GM21717 (cell line): ENCODE data around the gene APOBEC3C.
"Not testable (repeated sequence)": the region's sequence is repeated elsewhere in the genome, so short reads cannot be mapped to it uniquely, and the experiment has no call there.

ENCODE experiments used
- ATAC-seq: cut with Tn5 transposase; IDR thresholded peaks from one replicate; pipeline ENCODE4 v1.9.1; 2021; ENCODE audit warnings: mild to moderate bottlenecking, moderate library complexity; ENCODE audit not compliant: unreplicated experiment

Gene APOBEC3C

DNA sequence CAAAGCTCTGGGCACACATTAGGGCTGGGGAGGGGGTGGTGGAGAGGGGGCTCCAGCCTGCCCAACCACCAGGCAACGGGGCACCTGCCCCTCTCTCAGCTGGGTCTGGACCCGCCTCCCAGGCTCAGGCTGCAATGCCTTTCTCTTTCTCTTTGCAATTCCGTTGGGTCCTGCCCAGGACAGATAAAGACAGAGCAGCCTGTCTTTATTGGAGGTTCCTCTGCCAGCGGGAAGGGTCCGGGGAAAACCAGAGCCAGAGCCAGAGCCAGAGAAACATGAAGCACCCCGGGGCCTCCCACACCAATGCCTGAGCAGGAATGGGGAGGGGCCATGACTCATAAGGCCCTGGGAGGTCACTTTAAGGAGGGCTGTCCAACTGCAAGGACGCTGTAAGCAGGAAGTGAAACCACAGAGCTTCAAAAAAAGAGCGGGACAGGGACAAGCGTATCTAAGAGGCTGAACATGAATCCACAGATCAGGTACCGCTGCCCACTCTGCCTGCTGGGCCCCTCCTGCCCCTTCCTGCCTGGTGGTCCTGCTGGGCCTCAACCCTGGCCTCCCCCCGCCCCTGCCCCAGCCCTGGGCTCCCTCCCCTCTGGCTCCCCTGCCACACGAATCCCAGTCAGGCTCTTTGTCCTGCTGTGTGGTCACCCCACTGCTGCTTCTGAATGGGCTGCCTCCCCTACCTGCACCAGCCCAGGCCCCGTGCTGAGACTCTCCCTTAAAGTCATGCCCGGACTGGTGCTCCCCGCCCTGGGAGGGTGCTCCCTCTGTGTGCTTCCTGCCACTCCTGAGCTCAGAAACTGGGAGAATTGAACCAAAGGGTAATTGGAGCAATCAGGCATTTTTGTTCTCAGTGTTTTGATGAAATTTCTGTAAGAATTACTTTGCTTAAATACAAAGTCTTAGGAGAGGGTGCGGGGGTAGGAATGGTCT, 31.8 kb upstream of the APOBEC3C start, which contains the start of gene APOBEC3B:
Gene APOBEC3B, plus strand, starts transcription at position 356 of the 936 bp plus-strand sequence. Its CDS starts 107 bp downstream, at position 463.
- peak; percentile 45 for ATAC-seq

- ATAC-seq, result no peak
These were observed 29.8 kb upstream of the APOBEC3C start for GRCh38 chr22:38984224-38984623.

- ATAC-seq, result peak; percentile 47
These were observed 29.0 kb upstream of the APOBEC3C start for GRCh38 chr22:38984784-38985757.

GRCh38 chr22:38986629-38987028, 27.4 kb upstream of the APOBEC3C start:
- ATAC-seq, result no peak

DNA sequence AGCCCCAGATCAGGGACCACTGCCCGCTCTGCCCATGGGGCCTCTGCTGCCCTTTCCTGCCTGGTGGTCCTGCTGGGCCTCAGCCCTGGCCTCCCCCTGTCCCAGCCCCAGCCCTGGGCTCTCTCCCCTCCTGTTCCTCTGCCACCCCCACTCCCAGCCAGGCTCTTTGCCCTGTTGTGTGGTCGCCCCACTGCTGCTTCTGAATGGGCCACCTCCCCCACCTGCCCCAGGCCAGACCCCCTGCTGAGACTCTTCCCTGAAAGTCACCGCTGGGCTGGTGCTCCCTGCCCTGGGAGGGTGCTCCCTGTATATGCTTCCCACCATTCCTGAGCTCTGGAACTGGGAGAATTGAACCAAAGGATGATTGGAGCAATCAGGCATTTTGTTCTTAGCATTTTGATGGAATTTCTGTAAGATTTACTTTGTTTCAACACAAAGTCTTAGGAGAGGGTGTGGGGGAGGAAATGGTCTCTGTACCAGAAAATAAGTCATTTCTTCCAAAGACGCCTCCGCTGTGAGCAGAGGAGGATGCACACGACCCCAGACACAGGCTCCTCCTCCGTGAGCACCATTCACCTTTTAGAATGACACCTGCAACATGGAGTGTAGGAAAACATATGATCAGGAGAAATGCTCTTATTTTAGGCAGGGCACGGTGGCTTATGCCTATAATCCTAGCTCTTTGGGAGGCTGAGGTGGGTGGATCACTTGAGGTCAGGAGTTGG, 26.7 kb upstream of the APOBEC3C start:
- ATAC-seq, result no peak

DNA sequence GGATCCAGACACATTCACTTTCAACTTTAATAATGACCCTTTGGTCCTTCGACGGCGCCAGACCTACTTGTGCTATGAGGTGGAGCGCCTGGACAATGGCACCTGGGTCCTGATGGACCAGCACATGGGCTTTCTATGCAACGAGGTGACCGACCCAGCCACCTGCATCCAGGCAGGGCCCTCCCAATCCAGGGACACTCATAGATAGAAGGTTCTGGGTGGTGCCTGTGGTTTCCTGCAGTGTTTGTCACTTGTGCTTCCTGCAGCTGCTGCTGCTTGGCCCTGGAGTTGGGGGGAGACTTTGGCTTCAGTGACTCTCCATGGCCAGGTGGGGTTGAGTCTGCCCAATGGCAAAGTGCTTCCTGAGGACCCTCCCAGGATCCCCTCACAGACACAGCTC, 24.6 kb upstream of the APOBEC3C start:
- no peak for ATAC-seq

DNA sequence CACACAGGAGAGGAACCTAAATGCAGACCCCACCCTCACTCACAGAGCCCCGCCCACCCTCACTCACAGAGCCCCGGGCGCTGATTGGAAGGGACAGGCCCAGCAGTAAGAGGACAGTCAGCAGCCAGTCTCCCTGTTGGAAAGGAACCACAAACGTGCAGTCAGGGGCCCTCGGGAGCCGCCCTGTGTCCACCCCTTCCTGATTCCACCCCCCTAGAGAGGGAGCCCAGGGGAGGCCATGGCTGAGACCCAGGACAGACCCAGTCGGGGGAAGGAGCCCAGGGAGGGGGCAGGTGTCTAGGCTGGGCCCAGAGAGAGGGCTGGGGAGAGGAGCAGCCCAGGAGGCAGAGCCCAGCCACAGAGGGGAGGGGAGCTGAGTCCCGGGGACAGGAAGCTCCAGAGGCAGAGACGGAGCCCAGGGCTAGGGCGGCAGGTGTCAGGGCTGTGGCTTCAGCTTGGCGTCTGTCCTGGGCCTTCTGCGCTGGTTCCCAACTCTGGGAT, 21.1 kb upstream of the APOBEC3C start:
- not testable (repeated sequence) for ATAC-seq

GRCh38 chr22:38996105-38996504, 18.0 kb upstream of the APOBEC3C start:
- ATAC-seq, result no peak

DNA sequence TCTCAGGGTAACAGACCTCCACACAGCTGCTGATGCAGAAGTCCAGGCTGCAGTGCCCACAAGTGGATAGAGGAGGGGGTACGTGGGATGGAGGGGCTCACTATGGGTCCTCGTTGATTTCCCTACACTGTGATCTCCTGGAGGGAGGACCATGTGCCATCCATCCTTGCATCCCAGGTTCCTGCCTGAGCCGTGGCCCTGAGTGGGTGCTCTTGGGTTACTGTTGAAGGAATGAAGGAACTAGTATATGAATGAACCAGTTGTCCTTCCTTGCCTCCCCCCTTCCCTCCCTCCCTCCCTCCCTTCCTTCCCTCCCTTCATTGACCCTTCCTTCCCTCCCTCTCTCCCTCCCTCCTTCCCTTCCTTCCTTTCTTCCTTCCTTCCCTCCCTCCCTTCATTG, 16.5 kb upstream of the APOBEC3C start:
- ATAC-seq, result no peak

GRCh38 chr22:39003165-39003638, 10.9 kb upstream of the APOBEC3C start:
- no peak for ATAC-seq

DNA sequence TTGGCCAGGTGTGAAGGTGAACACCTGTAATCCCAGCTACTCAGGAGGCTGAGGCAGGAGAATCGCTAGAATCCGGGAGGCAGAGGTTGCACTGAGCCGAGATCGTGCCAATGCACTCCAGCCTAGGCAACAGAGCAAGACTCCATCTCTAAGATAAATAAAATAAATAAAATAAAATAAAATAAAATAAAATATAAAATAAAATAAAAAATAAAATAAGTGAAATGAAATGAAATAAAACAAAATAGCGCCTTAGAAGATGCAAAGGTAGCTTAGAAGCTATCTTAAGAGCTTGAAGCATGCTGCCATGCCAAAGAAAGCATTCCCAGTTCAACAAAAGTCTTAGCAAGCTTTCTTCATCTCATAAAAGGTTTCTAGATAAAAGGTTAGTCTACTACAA, 6.9 kb upstream of the APOBEC3C start:
- ATAC-seq, result no peak

DNA sequence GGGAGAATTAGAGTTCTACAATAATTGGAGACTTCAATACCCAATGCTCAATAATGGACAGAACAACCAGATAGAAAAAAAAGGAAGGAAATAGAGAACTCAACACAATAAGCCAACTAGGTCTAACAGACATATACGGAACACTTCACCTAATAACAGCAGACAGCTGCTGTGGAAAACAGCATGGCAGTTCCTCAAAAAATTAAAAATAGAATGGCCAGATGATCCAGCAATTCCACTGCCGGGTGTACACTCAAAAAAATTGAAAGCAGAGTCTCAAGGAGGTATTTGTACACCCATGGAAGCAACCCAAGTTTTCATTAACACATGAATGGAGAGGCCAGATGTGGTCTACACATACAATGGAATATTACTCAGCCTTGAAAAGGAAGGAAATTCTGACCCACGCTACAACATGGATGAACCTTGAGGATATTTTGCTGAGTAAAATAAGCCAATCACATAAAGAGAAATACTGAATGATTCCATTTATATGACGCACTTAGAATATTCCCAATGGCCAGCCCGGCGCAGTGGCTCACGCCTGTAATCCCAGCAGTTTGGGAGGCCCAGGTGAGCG, 5.7 kb upstream of the APOBEC3C start:
- not testable (repeated sequence) for ATAC-seq

- no peak for ATAC-seq
These were observed 3.1 kb upstream of the APOBEC3C start for GRCh38 chr22:39010946-39011345.

DNA sequence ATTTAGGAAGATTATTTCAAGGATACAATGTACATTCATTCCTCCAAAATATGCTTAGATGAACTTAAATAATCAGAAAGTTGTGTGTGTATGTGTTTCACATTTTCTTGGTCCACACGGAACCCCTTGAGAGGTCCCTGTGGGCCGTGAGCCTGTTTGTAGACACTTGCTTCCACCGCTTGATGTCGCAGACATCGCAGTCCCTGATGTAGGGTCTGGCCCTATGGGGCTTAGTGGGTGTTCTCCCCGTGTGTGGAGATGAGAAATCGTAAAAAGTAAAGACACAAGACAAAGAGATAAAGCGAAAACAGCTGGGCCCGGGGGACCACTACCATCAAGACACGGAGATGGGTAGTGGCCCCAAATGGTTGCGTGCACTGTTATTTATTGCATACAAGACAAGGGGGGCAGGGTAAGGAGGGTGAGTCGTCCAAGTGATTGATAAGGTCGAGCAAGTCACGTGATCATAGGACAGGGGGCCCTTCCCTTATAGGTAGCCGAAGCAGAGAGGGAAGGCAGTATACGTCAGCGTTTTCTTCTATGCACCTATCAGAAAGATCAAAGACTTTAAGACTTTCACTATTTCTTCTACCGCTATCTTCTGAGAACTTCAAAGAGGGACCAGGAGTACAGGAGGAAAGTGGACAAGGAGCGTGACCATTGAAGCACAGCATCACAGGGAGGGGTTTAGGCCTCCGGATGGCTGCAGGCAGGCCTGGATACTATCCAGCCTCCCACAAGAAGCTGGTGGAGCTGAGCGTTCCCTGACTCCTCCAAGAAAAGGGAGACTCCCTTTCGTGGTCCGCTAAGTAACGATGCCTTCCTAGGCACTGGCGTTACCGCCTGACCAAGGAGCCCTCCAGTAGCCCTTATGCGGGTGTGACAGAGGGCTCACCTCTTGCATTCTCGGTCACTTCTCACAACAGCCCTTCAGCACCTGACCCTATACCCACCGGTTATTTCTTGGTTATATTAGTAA, 1.2 kb upstream of the APOBEC3C start:
- no peak for ATAC-seq

DNA sequence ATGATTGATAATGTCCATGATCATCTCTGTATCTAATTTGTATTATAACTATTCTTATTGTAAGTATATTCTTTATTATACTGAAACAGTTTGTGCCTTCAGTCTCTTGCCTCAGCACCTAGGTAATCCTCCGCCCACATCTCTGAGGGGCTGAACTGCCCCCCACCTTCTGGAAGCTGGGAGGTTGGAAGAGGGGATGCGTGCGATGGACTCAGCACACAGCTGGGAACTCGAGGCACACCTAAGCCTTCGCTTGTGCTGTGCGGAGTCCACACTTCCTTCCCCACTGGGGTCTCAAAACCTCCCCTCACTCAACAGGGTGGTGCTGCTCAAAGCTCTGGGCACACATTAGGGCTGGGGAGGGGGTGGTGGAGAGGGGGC, 506 bp upstream of the APOBEC3C start:
- peak; percentile 23 for ATAC-seq

GRCh38 chr22:39014723-39015121, 665 bp downstream of the APOBEC3C start:
- ATAC-seq, result not testable (repeated sequence)

DNA sequence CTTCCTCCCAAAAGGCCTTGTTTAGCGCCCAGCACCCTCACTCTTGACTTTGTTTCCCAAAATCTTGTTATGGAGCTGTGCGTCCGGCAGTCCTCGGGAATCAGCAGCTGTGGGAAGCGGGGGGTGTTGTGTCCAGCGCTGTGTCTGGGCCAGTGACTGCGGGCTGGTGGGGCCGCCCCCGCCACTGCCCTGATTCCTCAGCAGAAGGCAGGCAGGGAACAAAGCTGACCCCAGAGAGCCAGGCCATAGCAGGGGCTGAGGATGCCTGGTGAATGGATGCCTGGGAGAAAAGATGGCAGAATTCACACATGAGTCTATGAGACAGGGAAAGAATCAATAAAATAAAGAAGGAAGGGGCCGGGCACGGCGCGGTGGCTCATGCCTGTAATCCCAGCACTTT, 2.5 kb downstream of the APOBEC3C start:
- no peak for ATAC-seq

DNA sequence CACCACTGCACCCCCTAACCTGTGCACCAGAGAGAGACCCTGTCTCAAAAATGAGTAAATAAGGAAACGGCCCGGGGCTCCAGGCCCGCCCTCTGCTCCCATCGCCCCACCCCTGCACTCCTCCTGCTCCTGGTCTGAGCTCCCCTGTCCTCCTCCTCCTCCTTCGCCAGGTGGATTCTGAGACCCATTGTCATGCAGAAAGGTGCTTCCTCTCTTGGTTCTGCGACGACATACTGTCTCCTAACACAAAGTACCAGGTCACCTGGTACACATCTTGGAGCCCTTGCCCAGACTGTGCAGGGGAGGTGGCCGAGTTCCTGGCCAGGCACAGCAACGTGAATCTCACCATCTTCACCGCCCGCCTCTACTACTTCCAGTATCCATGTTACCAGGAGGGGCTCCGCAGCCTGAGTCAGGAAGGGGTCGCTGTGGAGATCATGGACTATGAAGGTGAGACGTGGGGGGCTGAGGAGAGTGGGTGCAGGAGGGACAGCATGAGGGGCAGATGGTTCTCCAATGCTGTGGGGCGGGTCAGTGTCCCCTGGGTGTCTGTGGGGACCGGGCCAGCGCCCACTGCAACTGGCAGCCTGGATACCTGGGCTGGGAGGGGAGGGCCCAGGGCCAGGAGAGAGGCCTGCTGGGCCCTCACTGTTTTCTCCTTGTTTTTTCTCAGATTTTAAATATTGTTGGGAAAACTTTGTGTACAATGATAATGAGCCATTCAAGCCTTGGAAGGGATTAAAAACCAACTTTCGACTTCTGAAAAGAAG, 3.7 kb downstream of the APOBEC3C start:
- no peak for ATAC-seq
